ENCODE measurements around the gene RHOJ. TPM values are rescaled to one million over a fixed set of nuclear protein-coding genes. Genes with fewer than 3 reads are reported as not detected.
A peak's percentile ranks its signal among the peaks of the same experiment; 100 is the strongest.
"Not testable (repeated sequence)": the region's sequence is repeated elsewhere in the genome, so short reads cannot be mapped to it uniquely, and the experiment has no call there.

RHOJ gene
- total RNA-seq, 1 experiment from 2014 or later: not detected

- DNase-seq (ENCODE audit: low spot score): no peak
Measured at GRCh38 chr14:63267171-63267570, 62.9 kb downstream of the RHOJ start.

GRCh38 chr14:63268771-63269170, 64.5 kb downstream of the RHOJ start:
- no peak for DNase-seq (ENCODE audit: low spot score)

GRCh38 chr14:63269561-63270225, 65.5 kb downstream of the RHOJ start:
- DNase-seq (ENCODE audit: low spot score): no peak

GRCh38 chr14:63273129-63273528, 68.9 kb downstream of the RHOJ start:
- no peak for DNase-seq (ENCODE audit: low spot score)

GRCh38 chr14:63273717-63274655, 69.7 kb downstream of the RHOJ start:
- no peak for DNase-seq (ENCODE audit: low spot score)

GRCh38 chr14:63275611-63276010, 71.4 kb downstream of the RHOJ start:
- DNase-seq (ENCODE audit: low spot score): no peak

GRCh38 chr14:63276016-63276415, 71.8 kb downstream of the RHOJ start:
- DNase-seq (ENCODE audit: low spot score): no peak

GRCh38 chr14:63276492-63277342, 72.5 kb downstream of the RHOJ start:
- peak; percentile 34 for DNase-seq (ENCODE audit: low spot score)

- DNase-seq (ENCODE audit: low spot score): no peak
Measured at GRCh38 chr14:63277591-63278183, 73.4 kb downstream of the RHOJ start.

GRCh38 chr14:63279933-63280332, 75.7 kb downstream of the RHOJ start:
- DNase-seq (ENCODE audit: low spot score): not testable (repeated sequence)

- no peak for DNase-seq (ENCODE audit: low spot score)
Measured at GRCh38 chr14:63282997-63283883, 79.0 kb downstream of the RHOJ start.

- DNase-seq (ENCODE audit: low spot score): no peak
Measured at GRCh38 chr14:63283884-63284248, 79.6 kb downstream of the RHOJ start.

- no peak for DNase-seq (ENCODE audit: low spot score)
Measured at GRCh38 chr14:63286071-63286470, 81.8 kb downstream of the RHOJ start.

GRCh38 chr14:63287666-63288483, 83.6 kb downstream of the RHOJ start:
- no peak for DNase-seq (ENCODE audit: low spot score)

- no peak for DNase-seq (ENCODE audit: low spot score)
Measured at GRCh38 chr14:63288853-63289252, 84.6 kb downstream of the RHOJ start.

GRCh38 chr14:63290741-63291430, 86.6 kb downstream of the RHOJ start:
- no peak for DNase-seq (ENCODE audit: low spot score)

GRCh38 chr14:63292805-63293204, 88.6 kb downstream of the RHOJ start:
- DNase-seq (ENCODE audit: low spot score): no peak

GRCh38 chr14:63295231-63295685, 91.0 kb downstream of the RHOJ start:
- no peak for DNase-seq (ENCODE audit: low spot score)

- DNase-seq (ENCODE audit: low spot score): no peak
Measured at GRCh38 chr14:63296060-63296563, 91.9 kb downstream of the RHOJ start.
